Glomerular endothelial cell (primary cell): ENCODE measurements around the gene CACNA2D3. TPM values are rescaled to one million over a fixed set of nuclear protein-coding genes. Genes with fewer than 3 reads are reported as not detected.
"Not testable (repeated sequence)": the region's sequence is repeated elsewhere in the genome, so short reads cannot be mapped to it uniquely, and the experiment has no call there.

ENCODE experiments used
- DNase-seq: peaks from one replicate; pipeline ENCODE4 v3.0.0-alpha.2; 2011; ENCODE audit warnings: low read depth, low spot score; ENCODE audit errors: extremely low read depth
- total RNA-seq: library from RNA; depleted of rRNA; stranded (reverse); fragments of >200 nt; gene quantifications from 2 replicates; pipeline ENCODE4 v1.2.3, GENCODE V29; 2015

CACNA2D3 gene
- total RNA-seq, 1 donor from 2014 or later = not detected

DNA sequence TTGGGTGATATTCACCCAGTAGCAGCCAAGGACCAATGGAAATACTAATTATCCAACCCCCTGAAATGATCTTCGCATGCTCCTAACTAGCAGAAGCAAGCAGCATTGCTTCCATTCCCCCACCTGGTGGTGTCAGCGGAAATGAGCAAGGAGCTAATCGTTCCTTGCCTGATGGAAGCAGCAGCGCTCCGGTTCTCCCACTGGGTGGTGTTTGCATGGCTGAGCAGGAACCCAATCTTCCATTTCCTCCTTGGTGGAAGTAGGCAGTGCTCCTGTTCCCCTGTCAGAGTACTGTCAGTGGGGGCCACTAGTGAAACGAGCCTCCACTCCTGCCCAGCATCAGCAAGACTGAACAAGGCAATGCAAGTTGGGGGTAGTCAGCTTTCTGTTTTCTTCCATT lies 311.5 kb downstream of the CACNA2D3 start:
- no peak for DNase-seq

DNA sequence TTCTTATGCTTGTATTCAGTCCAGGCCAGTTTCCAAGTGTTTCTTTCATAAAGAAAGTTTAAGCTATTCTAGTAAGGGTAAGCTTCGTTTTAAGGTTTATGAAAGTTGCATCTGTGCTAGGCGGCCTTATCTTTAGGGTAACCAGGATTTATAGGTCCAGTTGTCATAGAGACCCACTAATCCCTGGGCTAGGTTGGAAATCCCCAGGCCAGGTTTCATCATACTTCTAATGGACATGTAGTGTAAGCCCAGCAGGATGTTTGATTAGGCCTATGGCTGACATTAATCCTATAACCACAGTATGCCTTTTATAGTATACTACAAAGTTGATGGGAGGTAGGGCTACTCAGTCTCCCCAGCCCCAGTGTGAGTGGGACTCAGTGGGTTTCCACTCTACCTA lies 312.4 kb downstream of the CACNA2D3 start:
- no peak for DNase-seq

- no peak for DNase-seq
These were observed 314.9 kb downstream of the CACNA2D3 start for GRCh38 chr3:54437271-54437670.

GRCh38 chr3:54443561-54444161 lies 321.3 kb downstream of the CACNA2D3 start:
- no peak for DNase-seq

GRCh38 chr3:54445630-54446029 lies 323.3 kb downstream of the CACNA2D3 start:
- no peak for DNase-seq

- DNase-seq = no peak
These were observed 325.1 kb downstream of the CACNA2D3 start for GRCh38 chr3:54447427-54447826.

DNA sequence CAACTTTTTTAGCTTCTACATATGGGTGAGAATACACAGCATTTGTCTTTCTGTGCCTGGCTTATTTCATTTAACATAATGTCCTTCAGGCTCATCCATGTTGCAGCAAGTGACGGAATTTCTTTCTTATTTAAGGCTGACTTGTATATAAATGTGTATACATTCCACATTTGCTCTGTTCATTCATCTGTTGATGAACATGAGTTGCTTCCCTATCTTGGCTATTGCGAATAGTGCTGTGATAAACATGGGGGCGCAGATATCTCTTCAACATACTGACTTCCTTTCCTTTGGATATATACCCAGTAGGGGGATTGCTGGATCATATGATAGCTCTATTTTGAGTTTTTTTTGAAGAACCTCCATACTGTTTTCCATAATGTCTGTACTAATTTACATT lies 332.5 kb downstream of the CACNA2D3 start:
- DNase-seq = no peak

- DNase-seq = no peak
These were observed 336.0 kb downstream of the CACNA2D3 start for GRCh38 chr3:54458357-54458756.

GRCh38 chr3:54464554-54464953 lies 342.2 kb downstream of the CACNA2D3 start:
- DNase-seq = not testable (repeated sequence)

DNA sequence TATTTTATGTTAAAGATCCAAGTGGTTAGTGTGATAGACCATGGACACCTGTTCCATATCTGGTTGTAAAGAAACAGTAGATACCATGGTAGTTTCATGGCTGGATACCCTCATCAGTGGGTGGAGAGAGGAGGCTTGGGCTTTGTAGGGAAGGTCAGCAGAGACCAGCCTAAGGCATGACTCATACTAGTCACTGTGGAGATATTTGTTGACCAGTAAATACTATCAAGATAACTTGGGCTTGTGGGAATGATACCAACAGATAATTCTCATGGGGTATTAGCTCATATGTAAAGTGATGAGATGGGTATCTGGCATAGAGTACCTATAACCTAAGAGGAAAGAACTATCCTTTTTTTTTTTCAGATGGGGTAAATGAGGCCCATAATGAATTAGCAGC lies 354.5 kb downstream of the CACNA2D3 start:
- DNase-seq = no peak

- no peak for DNase-seq
These were observed 359.4 kb downstream of the CACNA2D3 start for GRCh38 chr3:54481606-54482365.

DNA sequence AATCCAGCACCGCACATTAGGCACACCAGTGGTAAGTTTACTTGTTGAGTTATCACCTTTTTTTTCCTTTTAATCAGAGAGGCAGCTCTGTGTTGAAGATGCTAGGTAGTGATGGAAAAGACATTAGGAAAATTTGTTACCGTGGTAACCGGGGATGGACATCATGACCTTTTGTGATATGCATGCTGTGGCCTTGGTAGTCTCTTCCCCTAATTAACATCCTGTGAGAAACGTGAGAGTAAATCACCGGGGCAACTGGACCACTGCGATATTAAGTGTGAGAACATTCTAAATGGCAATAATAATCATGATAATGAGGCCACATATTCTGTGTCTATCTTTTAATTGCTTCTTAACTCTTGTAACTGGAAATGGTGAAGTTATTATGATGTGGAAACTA lies 362.0 kb downstream of the CACNA2D3 start:
- DNase-seq = no peak

DNA sequence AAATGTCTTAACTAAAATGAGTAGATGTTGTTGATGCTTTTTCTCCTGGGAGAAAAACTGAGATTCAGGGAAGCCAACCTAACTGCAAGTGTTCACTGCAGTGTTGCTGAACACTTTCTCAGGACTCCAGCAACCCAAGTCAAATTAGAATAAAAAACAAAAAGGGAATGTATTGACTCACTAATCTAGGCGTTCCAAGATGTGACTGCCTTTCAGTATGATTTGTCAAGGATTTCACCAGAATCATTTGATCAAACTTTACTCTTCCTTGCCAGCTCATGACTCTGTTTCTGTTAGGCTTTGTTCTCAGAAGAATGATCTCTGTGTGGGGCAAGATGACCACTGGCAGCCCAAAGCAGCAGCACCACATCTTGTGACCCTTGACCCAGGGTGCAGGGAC lies 364.0 kb downstream of the CACNA2D3 start:
- DNase-seq = no peak

GRCh38 chr3:54488297-54488696 lies 365.9 kb downstream of the CACNA2D3 start:
- DNase-seq = no peak

GRCh38 chr3:54494209-54494608 lies 371.9 kb downstream of the CACNA2D3 start:
- DNase-seq = no peak

- no peak for DNase-seq
These were observed 384.3 kb downstream of the CACNA2D3 start for GRCh38 chr3:54506603-54507002.

GRCh38 chr3:54507876-54508460 lies 385.6 kb downstream of the CACNA2D3 start:
- no peak for DNase-seq

GRCh38 chr3:54510506-54510905 lies 388.2 kb downstream of the CACNA2D3 start:
- no peak for DNase-seq

DNA sequence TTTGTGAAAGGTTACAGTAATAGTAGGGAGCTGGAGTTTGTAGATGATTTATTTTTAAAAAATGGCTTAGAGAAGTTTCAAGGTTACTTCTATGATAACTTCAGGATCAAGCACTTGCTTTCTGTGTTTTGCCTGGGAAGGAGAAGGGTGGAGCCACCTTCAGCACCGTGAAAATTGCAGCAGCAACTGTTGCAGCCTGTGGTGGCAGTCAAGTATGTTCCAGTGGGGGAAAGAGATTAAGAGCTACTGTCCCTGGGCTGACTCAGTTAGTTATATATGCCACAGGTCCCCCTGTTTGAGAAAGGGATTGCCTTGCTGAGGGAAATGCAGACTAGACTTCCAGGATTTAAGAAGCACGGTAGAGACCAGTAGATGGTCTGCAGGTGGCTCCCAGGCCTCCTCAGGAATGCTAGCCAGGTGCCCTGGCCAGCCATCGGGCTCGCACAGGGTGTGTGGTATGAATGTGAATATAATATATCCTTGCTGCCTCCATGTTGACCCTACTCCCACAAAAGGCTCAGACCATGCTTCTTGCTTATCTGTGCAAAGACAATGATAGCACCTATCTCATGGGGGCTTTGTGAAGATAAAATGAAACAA lies 389.5 kb downstream of the CACNA2D3 start:
- no peak for DNase-seq

GRCh38 chr3:54514006-54514405 lies 391.7 kb downstream of the CACNA2D3 start:
- no peak for DNase-seq

DNA sequence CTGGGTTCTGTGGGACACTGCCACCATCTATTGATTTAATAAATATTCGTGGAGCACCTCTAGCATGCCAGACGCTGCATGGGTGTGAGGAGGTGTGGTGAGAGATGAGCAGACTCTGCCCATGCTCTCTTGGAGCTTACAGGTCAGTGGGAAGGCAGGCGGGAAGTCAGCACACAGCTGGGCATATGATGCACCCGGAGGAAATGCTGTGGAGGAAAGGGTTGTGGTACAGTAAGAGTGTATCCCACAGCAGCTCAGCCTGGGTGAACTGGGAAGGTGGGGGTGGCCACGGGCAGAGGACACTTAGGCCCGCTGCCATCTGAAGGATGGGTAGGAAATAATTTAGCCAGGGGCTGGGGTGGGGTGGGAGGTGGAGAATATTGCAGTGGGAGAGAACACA lies 392.1 kb downstream of the CACNA2D3 start:
- no peak for DNase-seq
